Amygdala (tissue), 56 donors: ENCODE results near the gene RPL4.
A peak's percentile ranks its signal among the peaks of the same experiment; 100 is the strongest.
"Not testable (repeated sequence)": the region's sequence is repeated elsewhere in the genome, so short reads cannot be mapped to it uniquely, and the experiment has no call there.

Experiments
- DNase-seq, 56 donors: peaks; one replicate each; lab custom pipeline; 2025; lab: John Stamatoyannopoulos, UW

RPL4 gene

GRCh38 chr15:66461294-66461693 is 43.4 kb downstream of the RPL4 start:
- not testable (repeated sequence) for DNase-seq

DNA sequence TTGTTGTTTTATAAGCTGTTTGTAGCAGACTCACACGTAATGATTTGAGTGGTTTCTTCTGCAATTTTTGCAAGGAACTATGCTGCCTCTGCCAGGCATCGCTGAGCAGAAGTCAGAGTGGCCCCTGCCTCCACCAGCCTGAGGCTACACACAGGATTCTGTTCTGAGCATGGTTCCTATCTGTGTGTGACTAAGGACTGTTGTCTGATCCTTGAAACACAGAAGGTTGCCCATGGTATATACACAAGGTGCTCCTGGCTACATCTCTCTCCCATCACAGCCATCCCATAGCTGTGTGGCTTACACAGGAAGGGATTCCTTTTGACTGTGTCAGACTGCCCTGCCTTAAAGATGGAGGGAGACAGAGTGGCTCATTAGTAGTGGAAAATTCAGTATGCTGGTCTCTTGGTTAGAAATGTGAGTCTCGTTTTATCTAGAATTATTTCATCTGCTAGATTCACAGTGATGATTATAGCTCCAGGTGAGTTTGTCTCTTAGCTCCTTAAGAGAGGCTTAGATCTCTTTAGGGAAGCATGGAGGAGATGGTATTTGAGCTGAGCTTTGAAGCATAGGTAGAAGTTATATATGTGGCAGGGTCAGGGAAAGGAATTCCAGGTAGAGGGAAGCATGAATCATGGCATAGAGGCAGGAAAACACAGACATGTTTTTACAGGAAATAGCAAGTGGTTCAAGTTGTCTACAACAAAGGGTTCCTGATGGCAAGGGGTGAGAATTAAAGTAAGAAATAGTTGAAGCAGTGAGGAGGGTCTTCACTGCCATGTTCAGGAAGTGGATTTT is 44.6 kb downstream of the RPL4 start:
- DNase-seq = no peak

DNA sequence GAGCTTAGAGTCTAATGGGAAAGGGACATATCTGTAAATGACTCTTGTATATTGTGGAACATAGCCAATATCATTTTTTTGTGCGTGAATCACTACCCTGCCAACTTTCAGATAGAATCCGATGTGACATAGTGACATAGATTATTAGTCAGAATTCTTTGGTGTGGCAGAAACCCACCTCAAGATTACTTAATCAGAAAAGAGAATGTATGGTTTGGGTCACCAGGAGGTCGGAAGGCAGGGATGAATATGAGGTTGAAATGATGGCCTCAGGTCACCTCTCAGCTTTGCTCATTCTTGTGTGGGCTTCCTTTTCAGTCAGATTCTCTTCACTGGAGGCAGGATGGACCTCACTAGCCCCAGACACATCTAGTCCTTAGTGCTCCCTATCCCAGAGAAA is 48.4 kb downstream of the RPL4 start:
- DNase-seq = no peak

DNA sequence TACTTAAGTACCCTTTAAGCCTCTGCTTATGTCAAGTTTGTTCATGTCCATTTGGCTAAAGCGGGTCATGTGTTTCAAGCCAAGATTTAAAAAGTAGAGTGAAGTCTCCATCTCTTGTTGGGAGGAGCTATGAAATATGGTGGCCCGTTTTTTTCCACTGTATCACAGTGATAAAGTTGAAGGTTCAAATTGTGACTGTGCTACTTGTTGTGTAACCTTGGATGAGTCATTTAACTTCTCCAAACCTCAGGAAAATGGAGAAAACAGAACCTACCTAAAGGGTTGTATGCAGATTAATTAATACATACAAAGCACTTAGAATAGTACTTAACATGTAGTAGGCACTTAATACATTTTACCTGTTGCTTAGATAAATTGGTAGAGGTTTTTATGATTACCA is 50.5 kb downstream of the RPL4 start:
- no peak for DNase-seq

- peak in 7 of 56 donors; percentile 3 to 30 (median 12) for DNase-seq
Measured at GRCh38 chr15:66452971-66453580, 51.6 kb downstream of the RPL4 start.

- no peak for DNase-seq
Measured at GRCh38 chr15:66452420-66452819, 52.2 kb downstream of the RPL4 start.
